Globus pallidus (tissue), 1 donor: Measurements from ENCODE around the gene FGF14.

Source experiments
- DNase-seq: peaks from one replicate; pipeline ENCODE4 v3.0.0-alpha.2; 2015; ENCODE audit warnings: low spot score

The FGF14 gene

DNA sequence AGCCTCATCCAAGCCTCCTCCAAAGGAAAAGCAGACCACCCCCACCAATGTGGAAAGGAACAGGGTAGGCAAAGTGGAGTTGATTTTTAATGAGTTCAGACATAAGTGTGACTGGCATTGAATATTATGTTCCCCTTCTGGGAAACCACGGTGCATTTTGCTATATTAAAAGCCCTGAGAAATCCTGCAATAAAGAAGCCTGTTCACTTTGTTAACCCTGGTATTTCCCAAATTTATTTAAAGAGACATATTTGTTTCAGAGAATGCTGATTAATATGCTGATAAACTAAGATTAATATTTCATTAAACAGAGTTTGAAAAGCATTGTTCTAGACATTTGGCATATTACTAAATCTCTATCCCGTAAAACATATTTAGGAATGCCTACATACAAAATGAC is 151.4 kb downstream of the FGF14 start:
- no peak for DNase-seq

DNA sequence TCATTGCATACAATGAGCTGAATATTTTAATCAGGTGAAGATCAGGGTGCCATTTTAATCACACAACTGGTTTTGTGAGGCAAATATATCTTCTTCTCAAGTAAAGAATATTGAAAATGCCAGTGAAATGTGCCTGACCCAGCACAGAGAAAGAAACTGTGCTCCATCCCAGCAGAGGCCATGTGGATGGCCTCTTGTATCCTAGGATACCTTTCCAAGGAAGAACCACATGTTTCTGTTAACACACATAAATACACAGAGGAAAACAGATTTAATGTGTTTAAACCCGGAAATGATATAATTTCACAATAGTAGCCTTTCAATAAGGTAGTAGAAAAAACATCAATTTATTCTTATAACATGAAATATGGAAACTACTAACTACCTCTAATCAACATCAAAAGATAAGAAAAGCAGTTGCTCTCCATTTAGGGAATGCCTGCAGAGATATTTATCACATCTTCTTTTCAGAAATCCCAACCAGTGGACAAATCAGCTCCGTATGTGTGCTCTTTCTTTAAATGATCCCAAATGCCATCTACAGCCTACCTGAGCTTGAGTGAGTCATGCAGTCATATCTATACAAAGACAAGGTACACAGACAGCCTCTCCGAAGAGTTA is 157.1 kb downstream of the FGF14 start:
- DNase-seq, result no peak

DNA sequence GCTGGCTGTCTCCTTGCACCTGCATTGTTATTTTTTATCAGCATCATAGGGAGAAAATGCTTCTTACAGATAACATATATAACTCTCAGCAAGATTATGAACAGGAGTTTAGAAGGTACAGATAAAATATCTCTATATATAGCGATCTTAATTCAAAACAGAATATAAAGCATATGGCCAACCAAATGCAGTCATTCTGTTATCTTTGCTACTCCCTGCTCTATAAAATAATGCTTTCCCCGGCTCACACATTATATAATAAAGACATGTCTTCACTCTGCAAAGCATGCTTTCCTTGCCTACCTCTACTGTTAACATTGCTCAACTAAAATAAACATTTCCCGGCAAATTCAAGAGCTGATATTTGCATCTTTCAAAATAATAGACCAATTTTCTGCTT is 161.7 kb downstream of the FGF14 start:
- no peak for DNase-seq

DNA sequence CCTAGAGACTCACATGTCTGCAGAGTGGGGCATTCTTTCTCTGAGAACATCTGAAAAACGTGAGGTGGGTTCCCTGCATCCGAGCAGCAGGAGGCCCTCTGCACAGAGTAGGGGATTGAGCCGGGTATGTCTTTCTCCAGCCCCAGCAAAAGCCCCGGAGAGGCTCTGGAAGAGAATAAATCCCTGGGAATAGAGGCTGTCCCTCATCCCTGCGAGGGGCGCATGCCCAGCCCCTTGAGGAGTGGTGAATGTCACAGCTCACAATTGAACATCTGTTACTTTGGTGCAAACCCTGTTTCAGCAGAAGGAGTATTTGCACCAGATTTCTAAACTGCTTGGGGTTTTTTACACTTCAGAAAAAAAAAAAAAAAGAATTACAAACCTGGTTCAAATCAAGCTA is 164.6 kb downstream of the FGF14 start:
- DNase-seq, result no peak

DNA sequence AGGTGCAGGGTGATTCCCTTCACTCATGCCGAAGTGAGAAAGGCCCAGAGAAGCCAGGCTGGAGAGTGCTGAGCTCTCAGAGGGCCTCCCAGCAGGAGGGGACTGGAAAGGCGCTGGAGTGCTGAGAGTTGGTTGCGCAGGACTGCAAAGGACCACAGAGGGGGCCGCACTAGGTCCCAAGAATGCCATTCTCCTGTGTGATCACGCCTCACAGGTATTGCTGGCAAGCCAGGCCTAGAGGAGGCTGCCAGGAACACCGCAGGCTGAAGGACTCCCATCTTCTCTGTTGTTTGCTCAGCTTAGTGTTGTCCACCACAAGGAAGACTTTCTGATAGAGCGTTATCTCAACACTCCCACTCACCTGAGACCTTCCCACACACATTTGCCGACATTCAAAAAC is 165.0 kb downstream of the FGF14 start:
- DNase-seq, result no peak

DNA sequence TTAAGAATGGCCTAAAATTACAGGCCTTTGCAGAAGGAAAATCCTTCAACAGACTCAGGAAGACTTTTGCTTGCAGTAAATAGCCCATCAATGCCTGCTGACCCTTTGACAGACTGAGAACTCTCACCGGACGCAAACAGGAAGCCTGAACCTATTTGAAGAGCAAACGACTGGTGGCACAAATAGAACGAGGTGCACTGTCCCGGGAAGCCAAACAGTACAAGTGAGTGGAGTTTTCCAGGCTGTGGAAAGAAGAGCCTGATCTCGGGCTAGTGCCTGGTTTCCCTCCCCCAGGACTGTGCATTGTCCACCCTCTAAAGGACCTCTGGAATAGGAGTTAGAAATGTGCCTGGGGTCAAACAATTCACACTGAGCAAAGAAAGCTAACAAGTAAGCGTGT is 165.5 kb downstream of the FGF14 start:
- DNase-seq, result no peak

DNA sequence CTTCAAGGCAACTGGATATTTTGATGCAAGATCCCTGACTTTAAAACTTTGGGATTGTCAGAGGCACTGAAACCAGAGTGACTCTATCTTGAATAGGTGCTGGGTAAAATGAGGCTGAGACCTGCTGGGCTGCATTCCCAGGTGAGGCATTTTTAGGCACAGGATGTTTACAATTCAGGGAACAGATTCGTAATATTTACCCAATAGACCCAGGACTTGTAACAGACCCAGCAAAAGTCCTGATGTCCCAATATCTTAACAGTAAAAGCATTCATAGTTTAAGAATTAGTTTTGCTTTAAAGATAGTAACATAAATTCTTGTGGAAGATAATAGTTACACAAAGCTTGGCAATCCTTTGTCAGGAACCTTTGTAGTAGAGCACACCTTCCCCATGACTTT is 166.2 kb downstream of the FGF14 start:
- DNase-seq, result no peak

DNA sequence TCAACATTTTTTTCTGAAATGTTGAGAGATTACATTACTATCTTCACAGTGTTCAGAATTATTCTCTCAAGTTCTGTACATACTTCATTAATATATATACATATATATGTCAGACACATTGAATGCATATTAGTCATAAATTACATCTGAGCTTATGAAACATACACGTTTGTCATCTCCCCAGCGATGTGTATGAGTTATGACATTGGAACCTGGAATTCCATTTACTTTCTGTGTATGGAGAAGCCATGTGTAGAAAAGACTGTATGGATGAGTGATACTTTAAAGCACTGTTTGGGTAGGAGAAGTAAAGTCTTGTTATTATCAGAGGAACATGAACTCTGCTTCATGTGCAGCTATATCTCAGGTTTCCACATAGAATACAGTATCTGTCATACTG is 167.2 kb downstream of the FGF14 start:
- no peak for DNase-seq

DNA sequence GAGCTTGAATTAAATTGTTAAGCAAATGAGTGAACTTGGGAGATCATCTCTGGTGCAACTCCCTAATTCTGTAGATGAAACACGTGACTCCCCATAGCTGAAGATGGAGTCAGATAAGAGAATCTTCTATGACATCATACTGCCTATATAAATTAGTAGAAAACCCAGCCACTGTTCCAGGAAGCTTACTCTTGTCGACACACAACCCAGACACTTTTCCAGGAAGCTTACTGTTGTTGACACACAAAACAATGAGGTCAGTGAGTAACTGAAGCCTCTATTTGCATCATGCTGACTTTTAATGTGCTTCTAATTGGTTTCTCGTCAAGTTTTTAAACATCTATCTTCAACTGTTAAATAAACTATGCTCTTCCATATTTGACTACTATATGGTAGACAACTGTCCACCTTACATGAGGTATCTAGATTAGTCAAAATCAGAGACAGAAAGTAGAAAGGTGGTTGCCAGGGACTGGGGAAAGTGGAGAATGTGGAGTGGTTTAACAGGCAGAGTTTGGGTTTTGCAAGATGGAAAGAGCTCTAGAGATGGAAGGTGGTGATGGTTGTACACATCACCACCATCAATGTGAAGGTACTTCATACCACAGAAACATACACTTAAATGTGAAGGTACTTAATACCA is 168.2 kb downstream of the FGF14 start:
- DNase-seq, result no peak

DNA sequence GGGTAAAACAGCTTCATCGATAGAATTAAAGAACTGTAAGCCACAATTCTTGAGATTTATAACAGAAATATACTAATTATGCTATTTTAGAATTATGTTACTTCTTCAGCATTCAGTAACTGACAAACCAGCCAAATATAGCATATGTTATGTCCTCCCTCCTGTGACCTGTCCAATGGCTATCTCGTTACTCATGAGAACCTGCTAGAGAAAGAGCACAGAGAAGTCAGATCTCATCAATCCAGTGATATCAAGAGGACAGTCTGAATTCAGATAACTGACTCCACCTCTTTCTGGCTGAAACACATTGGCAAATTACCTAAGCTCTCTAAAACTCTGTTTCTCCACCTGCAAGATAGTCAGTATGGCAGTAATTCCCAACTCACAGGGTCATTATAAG is 170.4 kb downstream of the FGF14 start:
- no peak for DNase-seq

DNA sequence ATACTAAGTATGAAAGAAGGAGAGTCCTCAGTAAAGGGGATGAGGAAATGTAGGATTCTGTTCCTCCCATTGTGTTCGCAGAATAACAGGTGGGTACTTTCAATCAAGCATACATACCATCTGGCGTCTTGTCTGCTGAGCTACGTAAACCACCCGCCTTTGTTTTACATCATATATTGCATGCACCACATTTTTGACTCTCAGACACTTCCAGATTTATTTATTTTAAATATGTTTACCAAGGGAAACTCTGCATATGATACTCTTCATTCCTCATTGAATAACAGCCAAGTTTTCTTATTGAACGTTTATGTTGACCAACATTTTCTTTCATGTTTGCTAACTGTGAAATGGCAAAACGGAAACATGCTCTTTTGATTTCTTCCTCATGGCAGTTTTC is 174.1 kb downstream of the FGF14 start:
- DNase-seq, result no peak

DNA sequence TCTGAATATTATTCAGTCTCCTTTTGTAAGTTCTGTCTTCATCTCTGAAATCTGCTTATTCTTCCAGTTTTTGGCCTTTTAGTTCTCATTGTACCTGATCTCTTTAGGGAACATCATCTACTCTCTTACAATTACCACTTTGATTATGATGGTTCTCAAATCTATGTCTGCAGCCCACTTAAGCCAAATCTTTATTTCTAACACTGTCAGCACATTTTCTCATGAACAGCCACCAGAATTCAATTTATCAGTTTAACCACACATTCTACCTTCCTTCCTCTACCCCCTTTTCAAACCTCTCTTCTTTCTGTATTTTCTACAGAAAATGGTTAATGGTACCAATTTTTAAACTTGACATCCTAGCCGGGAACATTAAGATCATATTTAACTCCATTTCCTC is 175.3 kb downstream of the FGF14 start:
- no peak for DNase-seq

DNA sequence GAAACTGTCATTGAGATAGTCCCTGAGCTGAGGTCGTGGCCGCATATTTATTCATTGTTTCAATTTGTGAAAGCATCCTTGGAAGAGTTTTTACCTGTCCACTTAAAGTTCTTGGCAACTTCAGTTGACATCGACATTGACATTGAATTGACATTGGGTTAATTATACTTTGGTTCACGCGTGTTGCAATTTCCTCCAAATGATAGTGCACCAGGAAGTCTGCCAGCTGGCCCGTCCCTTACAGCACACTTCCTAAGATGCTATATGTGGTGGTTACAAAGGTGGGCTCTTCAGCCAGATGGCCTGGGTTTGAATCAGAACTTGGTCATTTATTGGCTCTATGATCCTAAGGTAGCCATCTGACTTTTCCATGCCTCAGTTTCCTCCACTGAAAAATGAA is 176.0 kb downstream of the FGF14 start:
- no peak for DNase-seq

DNA sequence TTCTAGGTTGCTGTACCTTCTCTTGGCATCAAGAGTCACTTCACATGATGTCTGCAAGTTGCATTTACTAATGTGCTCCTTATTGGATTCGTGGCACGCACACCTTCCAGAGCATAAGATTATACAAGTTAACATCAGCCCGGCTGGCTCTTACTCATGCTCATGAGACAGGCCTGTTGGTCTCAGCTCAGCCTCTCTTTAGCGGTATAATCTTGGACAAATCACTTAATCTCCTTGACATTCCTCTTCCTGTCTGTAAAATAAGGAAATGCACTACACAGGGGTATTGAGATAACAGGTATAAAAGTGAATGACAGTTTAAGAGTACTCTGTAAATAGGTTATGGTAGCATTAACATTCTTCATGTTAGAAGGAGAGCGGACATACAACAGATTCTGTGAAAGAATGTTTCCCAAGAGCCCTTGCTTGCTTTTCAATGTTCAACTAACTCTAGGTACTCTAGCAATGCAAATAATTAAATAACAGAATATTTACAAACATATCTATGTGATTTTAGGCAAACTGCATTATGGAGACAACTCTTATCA is 181.1 kb downstream of the FGF14 start:
- no peak for DNase-seq

DNA sequence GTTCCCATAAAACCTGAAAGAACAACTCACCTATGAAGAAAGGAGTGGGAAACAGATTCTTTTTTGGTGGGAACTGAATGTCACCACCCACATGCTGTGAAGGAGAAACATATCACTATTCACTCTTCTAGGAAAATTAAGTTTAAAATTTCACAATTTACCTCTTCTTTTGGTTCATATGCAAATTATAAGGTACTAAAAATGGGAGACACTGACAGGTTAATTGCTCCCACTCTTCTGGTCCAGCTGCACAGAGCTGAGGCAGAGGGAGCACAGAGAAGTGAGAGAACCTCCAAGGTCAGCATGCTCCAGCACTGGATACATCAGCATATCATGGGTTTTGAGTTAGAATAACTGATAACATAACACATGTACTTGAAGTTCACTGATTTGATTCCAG is 186.9 kb downstream of the FGF14 start:
- no peak for DNase-seq

DNA sequence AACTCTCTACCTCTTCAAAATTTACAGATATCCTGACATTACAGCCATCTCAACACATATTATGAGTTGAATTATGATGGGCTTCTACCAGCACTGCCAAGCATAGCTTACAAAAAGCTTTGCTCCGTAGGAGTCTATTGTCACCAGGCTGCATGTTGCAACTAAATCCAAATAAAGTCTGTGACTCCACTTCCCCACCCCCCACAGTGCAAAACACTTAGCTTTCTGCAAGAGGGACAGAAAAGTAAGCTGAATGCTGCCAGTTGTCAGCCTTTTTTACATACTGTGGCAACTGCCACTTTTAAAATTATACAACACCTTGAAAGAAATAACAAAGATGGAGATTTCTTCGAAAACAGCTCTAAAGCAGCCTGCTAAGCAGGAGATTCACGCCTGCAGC is 189.1 kb downstream of the FGF14 start:
- no peak for DNase-seq

DNA sequence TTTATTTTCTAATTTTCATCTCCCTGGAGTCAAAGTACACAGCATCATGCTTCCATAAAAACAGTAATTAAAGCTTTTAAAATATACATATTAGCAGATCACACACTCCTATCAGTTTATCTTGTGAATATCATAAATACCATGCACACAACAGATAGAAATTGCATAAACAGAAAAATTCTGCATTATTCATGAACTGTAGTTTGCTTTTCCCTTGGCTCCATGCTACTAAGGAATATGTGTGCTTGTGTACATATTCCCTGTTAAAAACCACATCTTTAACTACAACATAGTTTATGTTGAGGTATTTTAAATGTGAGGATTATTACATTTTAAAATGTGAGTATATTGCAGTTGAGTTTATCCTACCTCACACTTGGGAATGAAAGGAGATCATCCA is 193.5 kb downstream of the FGF14 start:
- DNase-seq, result no peak

DNA sequence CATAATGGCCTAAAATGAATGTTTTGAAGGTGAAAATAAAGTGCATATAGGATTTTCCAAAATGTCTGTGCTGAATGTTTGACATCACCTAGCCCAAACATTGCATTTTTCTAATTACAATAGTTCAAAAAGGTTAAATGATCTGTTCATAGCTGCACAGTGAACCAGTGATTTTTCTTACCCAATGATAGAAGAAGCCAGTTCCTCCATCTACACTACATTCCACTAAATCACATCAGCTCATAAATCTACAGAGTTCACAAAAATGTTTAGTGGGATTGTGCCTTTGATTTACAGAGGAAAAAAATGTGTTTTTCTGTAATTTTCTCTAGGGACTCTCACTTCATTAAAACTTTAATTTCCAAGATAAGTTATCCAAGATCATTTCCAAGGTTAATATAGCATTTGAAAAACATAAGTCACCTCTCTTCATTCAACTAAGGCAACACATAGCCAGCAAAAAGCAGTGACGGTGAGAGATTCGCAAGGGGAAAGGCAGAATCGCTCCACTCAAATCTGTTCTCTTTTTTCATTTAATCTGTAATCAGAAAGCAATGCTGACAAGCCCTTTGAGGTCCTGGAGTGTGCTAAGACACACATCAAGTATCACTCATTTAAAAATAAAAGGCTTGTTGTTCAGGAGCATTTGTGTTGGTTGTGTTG is 194.0 kb downstream of the FGF14 start:
- DNase-seq, result no peak

DNA sequence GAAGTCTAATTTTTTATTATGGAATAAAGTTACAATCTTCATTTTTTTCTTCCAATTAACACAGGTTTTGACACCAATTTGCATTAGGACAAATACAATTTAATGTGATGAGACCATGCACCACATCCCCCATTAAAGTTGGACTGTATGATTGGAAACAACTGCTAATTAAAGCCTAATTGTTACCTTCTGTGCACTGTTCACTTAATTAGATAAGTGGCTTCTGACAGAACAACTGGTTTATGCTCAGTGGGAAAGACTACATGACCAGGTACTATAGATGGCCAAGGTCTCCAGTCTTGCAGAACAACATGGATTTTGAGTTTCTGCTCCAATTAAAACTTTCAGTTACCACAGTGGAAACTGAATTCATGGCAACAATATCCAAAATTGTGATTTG is 198.1 kb downstream of the FGF14 start:
- no peak for DNase-seq

DNA sequence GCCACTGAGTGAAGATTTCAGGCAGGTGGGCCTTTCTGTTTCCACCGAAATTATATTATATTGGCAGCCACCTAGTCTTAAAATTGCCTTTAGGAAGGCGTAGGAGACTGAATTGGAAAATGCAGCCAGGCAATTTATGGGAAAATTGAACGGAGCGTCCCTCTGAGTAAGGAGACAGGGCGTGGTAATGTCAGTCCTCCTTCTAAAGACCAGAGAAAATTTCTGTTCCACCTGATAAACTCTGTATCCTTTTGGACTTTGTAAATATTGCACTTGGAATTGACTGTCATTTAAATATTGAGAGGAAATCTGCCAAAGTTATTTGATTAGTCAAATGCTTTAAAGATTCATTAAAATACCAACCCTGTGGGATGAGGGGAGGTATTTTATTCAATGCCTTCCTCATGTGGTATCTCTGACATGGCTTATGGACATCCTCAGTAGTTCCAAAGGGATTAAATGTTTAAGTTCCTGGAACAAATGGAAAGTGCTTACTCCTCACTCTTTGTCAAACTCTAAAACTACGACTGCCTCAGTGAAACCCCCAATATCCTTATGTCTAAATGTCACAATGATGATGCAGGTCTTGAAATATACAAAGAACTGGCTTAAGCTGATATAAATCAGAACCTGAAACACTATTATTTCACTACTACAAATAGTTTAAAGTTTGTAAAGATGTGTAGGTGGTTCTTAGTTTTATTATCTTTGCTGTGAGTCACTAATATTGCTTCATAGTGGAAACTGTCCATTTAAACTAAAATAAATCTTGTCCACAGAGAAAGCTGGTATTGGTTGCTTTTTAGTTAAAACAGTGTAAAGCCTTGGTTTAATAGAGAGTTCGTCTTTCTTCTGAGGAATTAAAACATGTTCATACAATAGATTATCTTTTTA is 203.2 kb downstream of the FGF14 start:
- no peak for DNase-seq

DNA sequence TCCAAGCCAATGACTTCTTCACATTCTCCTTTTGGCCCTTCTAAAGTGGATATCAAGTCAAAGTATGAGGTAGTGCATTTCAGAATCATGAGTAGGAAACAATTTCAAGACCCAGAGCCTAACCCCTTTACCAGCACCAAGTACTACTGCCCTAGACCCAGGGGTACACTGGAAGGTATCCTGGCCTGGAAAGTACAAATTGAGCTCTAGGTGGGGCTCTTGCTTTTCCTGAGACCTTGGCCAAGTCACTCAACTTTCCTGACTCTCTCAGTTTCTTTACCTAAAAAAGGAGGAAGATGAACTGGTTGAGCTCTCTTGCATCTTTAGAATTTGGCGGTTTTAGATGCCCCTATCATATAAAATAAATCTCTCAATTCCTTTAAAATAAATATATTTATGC is 204.7 kb downstream of the FGF14 start:
- no peak for DNase-seq
